ENCODE results near the gene CBX8. TPM values are rescaled to one million over a fixed set of nuclear protein-coding genes. Genes with fewer than 3 reads are reported as not detected.

CBX8 gene
- total RNA-seq, 1 donor from 2014 or later: 8.8 TPM

Other genes with a start within 250 kb of the CBX8 start
- not detected in 2 replicates for gene RBFOX3, start 186.0 kb downstream of the CBX8 start, total RNA-seq
- gene ENPP7, start 66.1 kb downstream of the CBX8 start, total RNA-seq: not detected in 2 replicates
- 6.5 and 7.6 TPM in 2 replicates for gene CBX2, start 18.9 kb downstream of the CBX8 start, total RNA-seq
- 30.1 and 30.9 TPM in 2 replicates for gene CBX4, start 42.4 kb upstream of the CBX8 start, total RNA-seq
- gene TBC1D16, start 238.8 kb upstream of the CBX8 start, total RNA-seq: 0.52 and 0.80 TPM in 2 replicates
- not detected in 2 replicates for gene CCDC40, start 239.6 kb upstream of the CBX8 start, total RNA-seq